HL-60 (cell line): Measurements from ENCODE around the gene FBXO17.
"Not testable (repeated sequence)": the region's sequence is repeated elsewhere in the genome, so short reads cannot be mapped to it uniquely, and the experiment has no call there.

Experiments
- DNase-seq, 2 experiments: peaks; one replicate each; pipeline ENCODE4 v3.0.0-alpha.2; 2010 to 2020; ENCODE audit warnings: low read depth in 1 of 2, low spot score in 1 of 2
- H3K27ac ChIP-seq: fragments of 250-450 bp; sonication (Bioruptor Pico); replicated peaks from 2 replicates; pipeline ENCODE4 v1.5.1; 2020; ENCODE audit warnings: mild to moderate bottlenecking, moderate library complexity
- H3K27me3 ChIP-seq: fragments of 250-450 bp; sonication (Bioruptor Pico); 2 replicates; pipeline ENCODE4 v1.5.1; 2021; ENCODE audit warnings: mild to moderate bottlenecking, moderate library complexity; ENCODE audit not compliant: insufficient read depth, poor library complexity, severe bottlenecking
- H3K4me3 ChIP-seq: replicated peaks from 2 replicates; pipeline ENCODE4 v1.5.1; 2011; ENCODE audit warnings: mild to moderate bottlenecking, control low read depth, low read length; ENCODE audit not compliant: insufficient read depth
- CTCF ChIP-seq: IDR thresholded peaks from one replicate; pipeline ENCODE4 v1.5.1; 2011; ENCODE audit warnings: low read length, control low read depth, inconsistent platforms; ENCODE audit not compliant: insufficient read depth
- GABPA ChIP-seq: IDR thresholded peaks from 2 replicates; pipeline ENCODE4 v1.6.1; 2012; ENCODE audit warnings: low read depth
- POLR2AphosphoS5 ChIP-seq: IDR thresholded peaks from 2 replicates; pipeline ENCODE4 v1.6.1; 2012; ENCODE audit warnings: low read depth
- SPI1 ChIP-seq: IDR thresholded peaks from 2 replicates; pipeline ENCODE4 v1.6.1; 2012; ENCODE audit warnings: low read depth, mild to moderate bottlenecking, borderline replicate concordance
- TF ChIP-seq, protein P1 (sequence below): IDR thresholded peaks from 2 replicates; pipeline ENCODE4 v1.6.1; 2012; ENCODE audit warnings: low read depth; ENCODE audit not compliant: insufficient replicate concordance

The FBXO17 gene

DNA sequence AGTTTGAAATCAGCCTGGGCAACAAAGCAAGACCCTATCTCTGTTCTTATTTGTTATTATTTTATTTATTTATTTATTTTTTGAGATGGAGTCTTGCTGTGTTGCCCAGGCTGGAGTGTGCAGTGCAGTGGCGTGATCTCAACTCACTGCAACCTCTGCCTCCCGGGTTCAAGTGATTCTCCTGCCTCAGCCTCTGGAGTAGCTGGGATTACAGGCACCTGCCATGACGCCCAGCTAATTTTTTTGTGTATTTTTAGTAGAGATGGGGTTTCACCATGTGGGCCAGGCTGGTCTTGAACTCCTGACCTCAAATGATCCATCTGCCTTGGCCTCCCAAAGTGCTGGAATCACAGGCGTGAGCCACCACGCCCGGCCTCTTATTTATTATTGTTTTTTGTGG is 12.2 kb upstream of the FBXO17 start:
- not testable (repeated sequence) for DNase-seq, H3K27me3 ChIP-seq, H3K4me3 ChIP-seq, H3K27ac ChIP-seq

- Histone ChIP-seq H3K27me3 (no peaks in the 10 kb centered on the region), H3K27ac (no peak overlapping the region), H3K4me3 (no peak overlapping the region)
- no peak for DNase-seq
- no peak for TF ChIP-seq CTCF
- no peak for TF ChIP-seq POLR2AphosphoS5
- TF ChIP-seq SPI1: no peak
- TF ChIP-seq GABPA: no peak
- TF ChIP-seq, protein P1, sequence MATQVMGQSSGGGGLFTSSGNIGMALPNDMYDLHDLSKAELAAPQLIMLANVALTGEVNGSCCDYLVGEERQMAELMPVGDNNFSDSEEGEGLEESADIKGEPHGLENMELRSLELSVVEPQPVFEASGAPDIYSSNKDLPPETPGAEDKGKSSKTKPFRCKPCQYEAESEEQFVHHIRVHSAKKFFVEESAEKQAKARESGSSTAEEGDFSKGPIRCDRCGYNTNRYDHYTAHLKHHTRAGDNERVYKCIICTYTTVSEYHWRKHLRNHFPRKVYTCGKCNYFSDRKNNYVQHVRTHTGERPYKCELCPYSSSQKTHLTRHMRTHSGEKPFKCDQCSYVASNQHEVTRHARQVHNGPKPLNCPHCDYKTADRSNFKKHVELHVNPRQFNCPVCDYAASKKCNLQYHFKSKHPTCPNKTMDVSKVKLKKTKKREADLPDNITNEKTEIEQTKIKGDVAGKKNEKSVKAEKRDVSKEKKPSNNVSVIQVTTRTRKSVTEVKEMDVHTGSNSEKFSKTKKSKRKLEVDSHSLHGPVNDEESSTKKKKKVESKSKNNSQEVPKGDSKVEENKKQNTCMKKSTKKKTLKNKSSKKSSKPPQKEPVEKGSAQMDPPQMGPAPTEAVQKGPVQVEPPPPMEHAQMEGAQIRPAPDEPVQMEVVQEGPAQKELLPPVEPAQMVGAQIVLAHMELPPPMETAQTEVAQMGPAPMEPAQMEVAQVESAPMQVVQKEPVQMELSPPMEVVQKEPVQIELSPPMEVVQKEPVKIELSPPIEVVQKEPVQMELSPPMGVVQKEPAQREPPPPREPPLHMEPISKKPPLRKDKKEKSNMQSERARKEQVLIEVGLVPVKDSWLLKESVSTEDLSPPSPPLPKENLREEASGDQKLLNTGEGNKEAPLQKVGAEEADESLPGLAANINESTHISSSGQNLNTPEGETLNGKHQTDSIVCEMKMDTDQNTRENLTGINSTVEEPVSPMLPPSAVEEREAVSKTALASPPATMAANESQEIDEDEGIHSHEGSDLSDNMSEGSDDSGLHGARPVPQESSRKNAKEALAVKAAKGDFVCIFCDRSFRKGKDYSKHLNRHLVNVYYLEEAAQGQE: no peak
Observed at GRCh38 chr19:38985262-38985661, 9.7 kb upstream of the FBXO17 start.

- H3K27ac ChIP-seq: no peak overlapping the region
- no peak overlapping the region for H3K4me3 ChIP-seq
- no peak for DNase-seq
- TF ChIP-seq GABPA (no peak), POLR2AphosphoS5 (no peak), CTCF (no peak), SPI1 (no peak)
- TF ChIP-seq, protein P1: no peak
- H3K27me3 ChIP-seq: peaks cover 2% of the 10 kb centered on the region
Observed at GRCh38 chr19:38980583-38981374, 5.2 kb upstream of the FBXO17 start.

- Histone ChIP-seq H3K4me3 (no peak overlapping the region), H3K27ac (no peak overlapping the region), H3K27me3 (peaks cover 9% of the 10 kb centered on the region)
- no peak for TF ChIP-seq GABPA
- no peak for DNase-seq
Observed at GRCh38 chr19:38979812-38980211, 4.3 kb upstream of the FBXO17 start.

- H3K27ac ChIP-seq: no peak overlapping the region
- H3K27me3 ChIP-seq: peaks cover 9% of the 10 kb centered on the region
- no peak for TF ChIP-seq CTCF
- TF ChIP-seq POLR2AphosphoS5: no peak
- no peak for TF ChIP-seq SPI1
- no peak for TF ChIP-seq GABPA
- TF ChIP-seq, protein P1: no peak
- no peak overlapping the region for H3K4me3 ChIP-seq
- no peak for DNase-seq
Observed at GRCh38 chr19:38978326-38978689, 2.8 kb upstream of the FBXO17 start.
